ENCODE measurements around the gene AGBL1.

Gene AGBL1

GRCh38 chr15:86247249-86247955 lies 167.7 kb downstream of the AGBL1 start:
- DNase-seq, result no peak

- DNase-seq, result no peak
These were observed 175.6 kb downstream of the AGBL1 start for GRCh38 chr15:86255247-86255646.

- no peak for DNase-seq
These were observed 177.0 kb downstream of the AGBL1 start for GRCh38 chr15:86256628-86257027.

- no peak for DNase-seq
These were observed 179.9 kb downstream of the AGBL1 start for GRCh38 chr15:86259589-86259988.

- no peak for DNase-seq
These were observed 183.6 kb downstream of the AGBL1 start for GRCh38 chr15:86263230-86263629.

GRCh38 chr15:86266896-86267484 lies 187.3 kb downstream of the AGBL1 start:
- DNase-seq, result no peak

GRCh38 chr15:86267892-86268291 lies 188.2 kb downstream of the AGBL1 start:
- no peak for DNase-seq

GRCh38 chr15:86268558-86268957 lies 188.9 kb downstream of the AGBL1 start:
- DNase-seq, result no peak

GRCh38 chr15:86273309-86273708 lies 193.6 kb downstream of the AGBL1 start:
- DNase-seq, result no peak

GRCh38 chr15:86275361-86275760 lies 195.7 kb downstream of the AGBL1 start:
- DNase-seq, result no peak

- no peak for DNase-seq
These were observed 198.9 kb downstream of the AGBL1 start for GRCh38 chr15:86278586-86278985.

- no peak for DNase-seq
These were observed 205.0 kb downstream of the AGBL1 start for GRCh38 chr15:86284635-86285034.

- no peak for DNase-seq
These were observed 215.8 kb downstream of the AGBL1 start for GRCh38 chr15:86295511-86295910.

- no peak for DNase-seq
These were observed 217.1 kb downstream of the AGBL1 start for GRCh38 chr15:86296769-86297168.

- DNase-seq, result no peak
These were observed 220.9 kb downstream of the AGBL1 start for GRCh38 chr15:86300390-86301125.

- DNase-seq, result no peak
These were observed 232.1 kb downstream of the AGBL1 start for GRCh38 chr15:86311568-86312280.

- no peak for DNase-seq
These were observed 232.8 kb downstream of the AGBL1 start for GRCh38 chr15:86312486-86312885.

- DNase-seq, result no peak
These were observed 236.5 kb downstream of the AGBL1 start for GRCh38 chr15:86316216-86316615.

GRCh38 chr15:86316726-86317383 lies 237.2 kb downstream of the AGBL1 start:
- DNase-seq, result no peak

- no peak for DNase-seq
These were observed 237.7 kb downstream of the AGBL1 start for GRCh38 chr15:86317384-86317740.

GRCh38 chr15:86322629-86323028 lies 243.0 kb downstream of the AGBL1 start:
- DNase-seq, result no peak

GRCh38 chr15:86327230-86327865 lies 247.7 kb downstream of the AGBL1 start:
- no peak for DNase-seq

- DNase-seq, result no peak
These were observed 249.0 kb downstream of the AGBL1 start for GRCh38 chr15:86328658-86329057.
